Sigmoid colon (tissue), 7 donors: ENCODE data around the gene ARL8A. TPM values are rescaled to one million over a fixed set of nuclear protein-coding genes. Genes with fewer than 3 reads are reported as not detected.
"Not testable (repeated sequence)": the region's sequence is repeated elsewhere in the genome, so short reads cannot be mapped to it uniquely, and the experiment has no call there.

Source experiments
- DNase-seq: peaks from one replicate; pipeline ENCODE4 v3.0.0-alpha.2; 2019
- H3K27ac ChIP-seq, 4 donors: fragments of 200-600 bp; sonication (generic); one replicate each; pipeline ENCODE4 v1.5.1; 2016 to 2019; ENCODE audit warnings: mild to moderate bottlenecking in 1 of 4
- H3K27me3 ChIP-seq, 3 donors: fragments of 200-600 bp; sonication (generic); one replicate each; pipeline ENCODE4 v1.5.1; 2019; ENCODE audit warnings: mild to moderate bottlenecking in 1 of 3
- H3K36me3 ChIP-seq, 4 donors: fragments of 200-600 bp; sonication (generic); one replicate each; pipeline ENCODE4 v1.5.1; 2016 to 2019
- H3K4me1 ChIP-seq, 4 donors: fragments of 200-600 bp; sonication (generic); one replicate each; pipeline ENCODE4 v1.5.1; 2017 to 2019
- H3K4me3 ChIP-seq, 4 donors: fragments of 200-600 bp; sonication (generic); one replicate each; pipeline ENCODE4 v1.5.1; 2017 to 2019; ENCODE audit warnings: mild to moderate bottlenecking in 2 of 4, moderate library complexity in 1 of 4
- H3K9me3 ChIP-seq, 4 donors: fragments of 200-600 bp in 3 of 4; sonication (generic) in 3 of 4; one replicate each; pipeline versions ENCODE4 v1.5.1 to v1.6.1; 2013 to 2019
- EP300 ChIP-seq, 4 donors: sonication (generic); formaldehyde crosslinking; IDR thresholded peaks; one replicate each; pipeline ENCODE4 v1.6.1; 2017; ENCODE audit warnings: antibody characterized with exemption in 4 of 4
- POLR2A ChIP-seq, 2 donors: fragments of 450-650 bp; IDR thresholded peaks; one replicate each; pipeline ENCODE4 v1.6.1; 2016; ENCODE audit warnings: antibody characterized with exemption in 2 of 2, mild to moderate bottlenecking in 2 of 2, moderate library complexity in 2 of 2
- POLR2AphosphoS5 ChIP-seq, 4 donors: sonication (generic); formaldehyde crosslinking; IDR thresholded peaks; one replicate each; pipeline ENCODE4 v1.6.1; 2017; ENCODE audit warnings: antibody characterized with exemption in 4 of 4
- WGBS, 2 donors: extraction: QIAGEN DNeasy Blood & Tissue Kit; methylation state at CpG; one replicate each; pipeline ENCODE4 v1.1.7; 2013; 5-methylcytosine and 5-hydroxymethylcytosine counted together
- intact Hi-C: fragments of 100-400 bp; cut with DNase I; formaldehyde crosslinking; loops from one replicate; pipeline ENCODE4 v1.15.1; 2023
- polyA plus RNA-seq, 3 donors: library from polyadenylated mRNA; stranded (reverse); fragments of 200-250 nt; gene quantifications; one replicate each; pipeline ENCODE4 v1.2.3, GENCODE V29; 2013
- total RNA-seq, 4 donors: library from RNA; depleted of rRNA; stranded (reverse); fragments of >200 nt; gene quantifications; one replicate each; pipeline ENCODE4 v1.1.0, GENCODE V29; 2016
- TF ChIP-seq, protein P1 (sequence below), 4 experiments: fragments of 450-650 bp in 3 of 4; fragments of 200-600 bp in 1 of 4; IDR thresholded peaks; one replicate each; pipeline ENCODE4 v1.5.1; 2016 to 2019; ENCODE audit warnings: antibody characterized with exemption in 4 of 4, mild to moderate bottlenecking in 3 of 4, moderate library complexity in 2 of 4
- donor health status: healthy with polysubstance abuse.
- donor health status: Bipolar disorder and iron deficiency.
- donor health status: healthy.

Gene ARL8A
- total and polyA plus RNA-seq, 7 donors, result 13.8 to 29.0 (median 22.4) TPM

DNA sequence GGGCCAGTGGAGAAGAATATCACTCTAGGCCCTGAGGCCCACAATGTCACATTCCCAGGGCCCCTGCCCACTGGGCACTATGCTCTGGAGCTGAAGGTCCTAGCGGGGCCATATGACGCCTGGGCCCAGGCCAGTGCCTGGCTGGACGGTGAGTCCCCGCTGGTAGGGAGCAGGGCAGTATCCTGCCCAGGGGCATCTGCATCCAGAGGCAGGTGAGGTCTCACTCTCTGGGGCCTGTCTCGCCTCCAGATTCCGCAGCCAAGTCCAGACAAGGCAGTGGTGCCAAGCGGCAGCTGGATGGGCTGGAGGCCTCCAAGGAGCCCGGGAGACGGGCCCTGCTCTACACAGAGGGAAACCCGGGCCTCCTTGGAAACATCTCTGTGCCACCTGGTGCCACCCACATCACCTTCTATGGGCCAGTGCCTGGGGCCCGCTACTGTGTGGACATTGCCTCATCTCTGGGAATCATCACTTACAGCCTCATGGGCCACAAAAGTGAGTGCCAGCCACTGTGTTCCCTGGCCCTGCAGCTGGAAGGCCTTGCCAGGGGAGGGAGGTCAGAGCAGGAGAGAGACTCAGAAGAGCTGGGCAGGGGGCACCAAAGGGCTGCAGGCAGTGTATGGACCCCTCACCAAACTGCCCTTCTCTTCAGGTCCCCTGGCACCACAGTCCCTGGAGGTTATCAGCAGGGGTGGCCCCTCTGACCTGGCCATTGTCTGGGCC lies 26.9 kb upstream of the ARL8A start:
- no peak overlapping the region for H3K4me3 ChIP-seq
- intact Hi-C loops, result no loop called here
- H3K4me1 ChIP-seq, result peaks cover 0 to 3% (median 0%) of the 10 kb centered on the region in 4 donors
- no peaks in the 10 kb centered on the region for H3K27me3 ChIP-seq
- 92 to 97% methylated on average over 11 of the region's 11 CpGs for WGBS, 2 donors
- no peak overlapping the region for H3K27ac ChIP-seq
- no peaks in the 10 kb centered on the region for H3K36me3 ChIP-seq
- DNase-seq, result no peak
- no peaks in the 10 kb centered on the region for H3K9me3 ChIP-seq
- TF ChIP-seq POLR2A (IDR thresholded peaks at IDR 0.05), result no peak

DNA sequence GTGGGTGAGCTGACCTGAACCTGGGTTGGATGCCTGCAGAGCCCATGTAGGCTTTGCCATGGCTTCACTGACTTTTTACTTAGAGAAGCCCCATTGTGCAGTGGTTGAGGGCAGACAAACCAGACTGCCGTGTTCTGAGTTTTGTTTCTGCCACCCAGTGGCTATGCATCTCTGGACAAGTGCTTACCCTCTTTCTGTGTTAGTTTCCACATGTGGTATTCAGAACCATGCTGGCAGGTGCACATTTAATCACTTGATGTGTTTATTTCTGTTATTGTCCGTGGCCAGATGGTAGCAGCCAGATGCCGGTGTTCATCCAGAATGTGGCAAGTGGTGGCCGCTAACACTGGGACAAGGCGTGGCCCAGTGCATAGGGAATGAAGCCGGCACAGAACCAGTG lies 26.2 kb upstream of the ARL8A start:
- Histone ChIP-seq H3K27ac (no peak overlapping the region), H3K4me3 (no peak overlapping the region), H3K4me1 (peaks cover 0 to 3% (median 0%) of the 10 kb centered on the region in 4 donors), H3K36me3 (no peaks in the 10 kb centered on the region), H3K9me3 (no peaks in the 10 kb centered on the region), H3K27me3 (no peaks in the 10 kb centered on the region)
- intact Hi-C loops, result no loop called here
- WGBS, 2 donors, result 62 to 79% methylated on average over 6 of the region's 6 CpGs
- TF ChIP-seq POLR2A (IDR thresholded peaks at IDR 0.05), result no peak
- TF ChIP-seq, protein P1, sequence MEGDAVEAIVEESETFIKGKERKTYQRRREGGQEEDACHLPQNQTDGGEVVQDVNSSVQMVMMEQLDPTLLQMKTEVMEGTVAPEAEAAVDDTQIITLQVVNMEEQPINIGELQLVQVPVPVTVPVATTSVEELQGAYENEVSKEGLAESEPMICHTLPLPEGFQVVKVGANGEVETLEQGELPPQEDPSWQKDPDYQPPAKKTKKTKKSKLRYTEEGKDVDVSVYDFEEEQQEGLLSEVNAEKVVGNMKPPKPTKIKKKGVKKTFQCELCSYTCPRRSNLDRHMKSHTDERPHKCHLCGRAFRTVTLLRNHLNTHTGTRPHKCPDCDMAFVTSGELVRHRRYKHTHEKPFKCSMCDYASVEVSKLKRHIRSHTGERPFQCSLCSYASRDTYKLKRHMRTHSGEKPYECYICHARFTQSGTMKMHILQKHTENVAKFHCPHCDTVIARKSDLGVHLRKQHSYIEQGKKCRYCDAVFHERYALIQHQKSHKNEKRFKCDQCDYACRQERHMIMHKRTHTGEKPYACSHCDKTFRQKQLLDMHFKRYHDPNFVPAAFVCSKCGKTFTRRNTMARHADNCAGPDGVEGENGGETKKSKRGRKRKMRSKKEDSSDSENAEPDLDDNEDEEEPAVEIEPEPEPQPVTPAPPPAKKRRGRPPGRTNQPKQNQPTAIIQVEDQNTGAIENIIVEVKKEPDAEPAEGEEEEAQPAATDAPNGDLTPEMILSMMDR (IDR thresholded peaks at IDR 0.05), result no peak
- TF ChIP-seq EP300 (IDR thresholded peaks at IDR 0.05), result no peak
- TF ChIP-seq POLR2AphosphoS5 (IDR thresholded peaks at IDR 0.05), result no peak
- DNase-seq, result no peak

DNA sequence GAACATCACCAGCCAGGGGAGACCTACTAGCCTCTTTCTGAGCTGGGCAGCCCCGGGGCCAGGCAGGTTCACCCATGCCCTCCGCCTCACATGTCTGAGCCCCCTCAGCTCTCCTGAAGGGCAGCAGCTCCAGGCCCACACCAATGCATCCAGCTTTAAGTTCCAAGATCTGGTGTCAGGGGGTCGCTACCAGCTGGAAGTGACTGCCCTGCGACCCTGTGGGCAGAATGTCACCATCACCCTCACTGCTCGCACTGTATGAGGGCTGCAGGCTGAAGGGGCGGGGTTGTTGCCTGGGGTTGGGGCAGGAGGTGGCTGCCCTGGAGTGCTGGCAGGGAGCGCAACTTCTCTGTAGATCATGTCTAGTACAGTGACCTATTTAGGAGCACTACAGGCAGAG lies 24.3 kb upstream of the ARL8A start:
- Histone ChIP-seq H3K4me1 (peaks cover 0 to 3% (median 0%) of the 10 kb centered on the region in 4 donors), H3K27ac (no peak overlapping the region), H3K9me3 (no peaks in the 10 kb centered on the region), H3K36me3 (no peaks in the 10 kb centered on the region), H3K27me3 (no peaks in the 10 kb centered on the region), H3K4me3 (no peak overlapping the region)
- TF ChIP-seq POLR2AphosphoS5 (IDR thresholded peaks at IDR 0.05), result no peak
- TF ChIP-seq, protein P1 (IDR thresholded peaks at IDR 0.05), result no peak
- TF ChIP-seq POLR2A (IDR thresholded peaks at IDR 0.05), result no peak
- TF ChIP-seq EP300 (IDR thresholded peaks at IDR 0.05), result no peak
- intact Hi-C loops, result no loop called here
- 93 to 95% methylated on average over 7 of the region's 7 CpGs for WGBS, 2 donors
- DNase-seq, result no peak

DNA sequence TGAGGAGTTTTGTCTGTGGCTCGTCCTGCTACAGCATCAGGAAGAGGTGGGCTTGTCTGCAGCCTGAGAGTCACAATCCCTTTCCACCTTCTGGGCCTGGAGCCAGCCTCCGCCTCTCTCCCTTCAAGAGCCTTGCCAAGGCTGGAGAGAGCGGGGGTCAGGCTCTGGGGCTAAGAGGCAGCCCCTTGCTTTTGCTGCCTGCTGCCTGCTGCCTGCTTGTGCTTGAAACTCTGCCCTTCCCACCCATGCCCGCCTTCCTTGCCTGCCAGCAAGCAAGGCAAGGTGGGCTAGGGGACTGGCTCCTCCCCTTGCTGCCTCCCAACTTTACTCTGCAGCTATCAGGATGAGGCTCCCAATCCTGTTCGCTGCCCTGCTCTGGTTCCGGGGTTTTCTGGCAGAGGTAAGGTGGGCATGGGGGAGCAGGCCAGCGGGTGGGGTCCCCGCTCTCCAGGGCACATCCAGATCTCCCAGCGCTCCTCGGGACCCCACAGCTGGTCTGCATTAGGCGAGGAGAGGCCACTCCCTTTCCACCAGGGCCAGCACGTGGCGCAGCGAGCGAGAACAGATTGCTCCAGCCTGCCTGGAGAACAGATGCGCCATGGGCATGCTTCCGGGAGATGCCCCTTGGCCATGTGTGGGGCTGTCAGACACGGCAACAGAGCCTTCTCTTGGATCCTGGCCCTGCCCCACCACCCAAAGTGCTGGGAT lies 23.3 kb upstream of the ARL8A start:
- no peak for DNase-seq
- no peaks in the 10 kb centered on the region for H3K36me3 ChIP-seq
- WGBS, 2 donors, result 58 to 72% methylated on average over 18 of the region's 18 CpGs
- H3K27me3 ChIP-seq, result no peaks in the 10 kb centered on the region
- TF ChIP-seq EP300 (IDR thresholded peaks at IDR 0.05) (no peak), POLR2A (IDR thresholded peaks at IDR 0.05) (no peak)
- H3K4me3 ChIP-seq, result no peak overlapping the region
- intact Hi-C loops, result no loop called here
- H3K9me3 ChIP-seq, result no peaks in the 10 kb centered on the region
- H3K27ac ChIP-seq, result no peak overlapping the region
- peaks cover 0 to 3% (median 0%) of the 10 kb centered on the region in 4 donors for H3K4me1 ChIP-seq

DNA sequence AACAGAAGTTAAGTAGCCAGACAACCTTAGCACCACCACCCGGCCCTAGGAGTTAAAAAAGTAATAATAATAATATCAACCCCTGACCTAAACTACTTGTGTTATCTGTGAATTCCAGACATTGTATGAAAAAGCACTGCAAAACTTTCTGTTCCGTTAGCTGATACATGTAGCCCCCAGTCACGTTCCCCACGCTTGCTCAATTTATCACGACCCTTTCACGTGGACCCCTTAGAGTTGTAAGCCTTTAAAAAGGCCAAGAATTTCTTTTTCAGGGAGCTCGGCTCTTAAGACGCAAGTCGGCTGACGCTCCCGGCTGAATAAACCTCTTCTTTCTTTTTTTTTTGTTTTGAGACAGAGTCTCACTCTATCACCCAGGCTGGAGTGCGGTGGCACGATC lies 22.5 kb upstream of the ARL8A start:
- H3K4me3 ChIP-seq, H3K9me3 ChIP-seq, H3K27me3 ChIP-seq, intact Hi-C loops, H3K36me3 ChIP-seq, H3K4me1 ChIP-seq, DNase-seq, H3K27ac ChIP-seq: not testable (repeated sequence)
- 89 to 92% methylated on average over 13 of the region's 13 CpGs for WGBS, 2 donors

DNA sequence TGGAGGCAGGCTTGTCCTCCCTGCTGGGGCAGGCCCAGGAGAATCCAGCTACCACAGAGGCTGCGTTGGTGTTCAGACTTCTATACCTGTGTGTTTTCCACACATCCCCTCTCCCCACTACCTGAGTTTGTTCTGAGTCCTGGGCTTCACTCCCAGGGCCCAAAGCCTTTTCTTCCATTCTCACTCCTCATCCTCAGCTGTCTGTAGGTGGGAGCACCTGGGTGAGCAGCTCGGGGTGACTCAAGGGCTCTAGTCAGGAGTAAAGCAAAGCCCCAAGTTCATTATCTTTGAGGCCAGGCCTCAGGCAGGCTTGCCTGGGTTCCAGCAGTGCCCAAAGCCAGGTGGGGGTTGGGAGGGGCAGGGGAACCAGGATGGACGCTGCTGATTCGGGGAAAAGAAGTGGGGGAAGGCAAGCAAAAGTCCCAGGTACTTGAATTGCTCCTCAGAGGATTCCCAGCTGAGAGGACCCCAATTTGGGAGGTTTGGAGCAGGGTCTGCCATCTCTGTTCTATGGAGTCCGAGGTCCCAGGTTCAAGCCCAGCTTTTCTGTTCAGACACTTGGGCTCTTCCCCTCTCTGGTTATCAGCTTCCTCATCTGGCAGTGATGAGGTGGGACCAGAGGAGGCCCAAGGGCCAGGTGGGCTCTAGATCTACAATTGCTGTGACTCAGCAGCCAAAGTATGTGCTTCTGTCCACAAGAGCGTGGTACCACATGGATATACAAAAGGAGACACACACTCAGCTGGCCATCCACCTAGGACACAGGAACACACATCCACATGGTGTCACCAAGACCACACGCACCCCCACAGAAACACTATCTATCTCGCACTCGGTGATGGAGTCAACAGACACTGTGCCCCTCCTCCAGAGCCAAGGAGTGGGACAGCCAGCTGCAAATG lies 21.7 kb upstream of the ARL8A start:
- Histone ChIP-seq H3K27me3 (no peaks in the 10 kb centered on the region), H3K27ac (no peak overlapping the region)

More for the DNA sequence above, 21.7 kb upstream of the ARL8A start:
- H3K36me3 ChIP-seq, result no peaks in the 10 kb centered on the region
- WGBS, 2 donors, result 91% methylated on average over 9 of the region's 9 CpGs
- no peaks in the 10 kb centered on the region for H3K9me3 ChIP-seq
- DNase-seq, result no peak
- no peak for TF ChIP-seq POLR2A (IDR thresholded peaks at IDR 0.05)
- TF ChIP-seq, protein P1 (IDR thresholded peaks at IDR 0.05), result no peak
- no peak for TF ChIP-seq POLR2AphosphoS5 (IDR thresholded peaks at IDR 0.05)
- no peak for TF ChIP-seq EP300 (IDR thresholded peaks at IDR 0.05)
- H3K4me1 ChIP-seq, result peaks cover 0 to 3% (median 0%) of the 10 kb centered on the region in 4 donors
- H3K4me3 ChIP-seq, result no peak overlapping the region
- intact Hi-C loops, result no loop called here
